GM19023 (cell line): Measurements from ENCODE around the gene GPR162.
"Not testable (repeated sequence)": the region's sequence is repeated elsewhere in the genome, so short reads cannot be mapped to it uniquely, and the experiment has no call there.

Experiments
- ATAC-seq: cut with Tn5 transposase; IDR thresholded peaks from one replicate; pipeline ENCODE4 v1.9.1; 2021; ENCODE audit warnings: mild to moderate bottlenecking, moderate library complexity; ENCODE audit not compliant: unreplicated experiment

The GPR162 gene

DNA sequence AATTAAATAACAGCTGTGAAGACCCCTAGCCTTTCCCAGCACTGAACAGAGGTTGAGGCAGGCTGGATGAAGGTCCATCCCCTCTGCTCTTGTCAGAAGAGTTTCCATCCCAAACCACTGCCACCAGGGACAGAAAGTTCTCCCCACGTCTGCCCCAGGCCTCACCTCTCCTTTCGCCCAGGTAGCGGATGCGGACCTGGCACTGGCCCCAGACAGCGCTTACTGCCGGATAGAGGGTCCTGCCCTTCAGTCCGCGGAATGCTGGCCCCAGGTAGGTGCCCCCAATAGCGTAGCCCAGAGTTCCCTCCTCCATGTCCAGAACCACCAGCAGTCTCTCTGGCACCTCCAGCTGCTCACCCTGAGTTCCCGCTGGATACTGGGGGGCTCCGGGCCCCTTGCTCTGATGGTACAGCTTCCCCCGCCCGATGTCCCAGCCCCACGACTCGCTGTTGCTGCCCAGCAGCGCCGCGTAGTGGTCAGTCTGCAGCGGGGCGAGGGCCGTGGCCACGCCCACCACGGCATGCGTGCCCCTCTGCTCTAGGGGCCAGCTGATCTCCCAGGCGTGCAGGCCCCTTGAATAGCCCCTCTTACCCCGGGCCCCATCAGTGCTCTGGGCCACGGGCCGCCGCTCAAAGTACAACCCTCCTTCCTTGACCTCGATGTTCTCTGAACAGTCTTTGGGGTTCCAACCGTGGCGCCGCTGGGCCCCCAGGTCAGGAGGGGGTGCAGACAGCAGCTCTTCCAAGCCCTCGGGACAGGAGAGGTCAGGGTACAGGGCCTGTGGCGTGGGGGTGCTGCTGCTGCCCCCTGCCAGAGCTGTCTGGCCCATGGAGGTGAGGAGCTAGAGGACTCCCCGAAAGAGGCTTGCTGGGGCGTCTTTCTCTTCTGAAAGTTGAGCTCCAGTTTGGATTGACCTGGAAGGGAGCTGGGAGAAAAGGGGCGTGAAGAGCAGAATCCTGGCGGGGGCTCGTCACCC is 50.7 kb downstream of the GPR162 start:
- ATAC-seq: peak; percentile 33

DNA sequence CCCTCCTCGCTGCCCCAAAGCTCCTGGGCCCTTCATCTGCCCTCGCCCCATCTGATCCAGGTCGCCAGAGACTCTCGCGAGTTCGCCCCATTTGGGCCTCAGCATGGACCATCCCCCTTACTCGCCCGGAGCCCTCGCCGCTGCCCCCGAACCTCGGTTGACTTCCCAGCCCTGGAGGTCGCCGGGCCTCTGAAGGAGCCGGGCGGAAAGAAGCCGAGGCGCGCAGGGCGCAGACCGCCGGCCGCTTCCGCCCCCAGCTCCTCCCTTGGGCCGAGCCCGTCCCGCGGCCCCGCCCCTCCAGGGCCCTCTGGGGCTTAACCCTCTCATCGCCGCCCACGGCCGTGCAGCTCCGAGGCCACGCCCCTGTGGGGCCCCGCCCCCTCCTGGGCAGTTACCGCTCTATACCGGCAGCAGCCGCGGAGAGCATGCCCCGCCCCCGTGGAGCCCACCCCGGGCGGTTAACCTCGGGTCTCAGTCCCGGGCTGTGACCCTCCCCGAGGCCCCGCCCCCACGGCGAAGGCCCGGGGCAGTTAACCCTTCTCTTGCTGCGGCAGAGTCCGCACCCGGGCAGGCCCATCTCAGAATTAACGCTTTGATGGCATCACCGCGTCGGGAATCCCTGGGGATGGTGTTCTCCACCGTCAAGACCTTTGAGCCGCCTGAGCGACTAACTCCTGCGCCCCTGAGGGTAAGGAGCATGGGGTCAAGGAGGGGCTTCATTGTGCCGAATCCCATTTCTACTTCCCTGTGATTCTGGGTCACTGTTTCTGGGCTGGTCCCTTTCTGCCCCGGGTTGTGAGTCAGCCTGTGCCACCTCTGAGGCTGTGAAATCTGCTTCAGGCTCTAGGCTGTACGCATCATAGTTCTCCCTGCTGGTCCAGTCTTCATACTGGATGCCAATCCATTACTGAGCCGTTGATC is 51.7 kb downstream of the GPR162 start, which contains the start of gene SPSB2:
Gene SPSB2, minus strand, starts transcription at position 210 of the 921 bp plus-strand sequence. CDS start 402 bp downstream, outside the sequence.
- ATAC-seq: peak; percentile 77

DNA sequence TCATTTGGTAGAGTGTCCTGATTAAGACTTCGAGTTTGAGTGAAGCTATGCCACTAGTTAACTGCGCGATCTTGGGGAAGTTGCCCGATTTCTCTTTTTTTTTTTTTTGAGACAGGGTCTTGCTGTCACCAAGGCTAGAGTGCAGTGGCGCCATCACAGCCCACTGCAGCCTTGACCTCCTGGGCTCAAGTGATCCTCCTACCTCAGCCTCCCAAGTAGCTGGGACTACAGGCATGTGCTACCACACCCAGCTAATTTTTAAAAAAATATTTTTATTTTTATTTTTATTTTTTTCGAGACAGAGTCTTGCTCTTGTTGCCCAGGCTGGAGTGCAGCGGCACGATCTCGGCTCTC is 52.4 kb downstream of the GPR162 start:
- not testable (repeated sequence) for ATAC-seq
